ENCODE data around the gene MEF2B.

Gene MEF2B

DNA sequence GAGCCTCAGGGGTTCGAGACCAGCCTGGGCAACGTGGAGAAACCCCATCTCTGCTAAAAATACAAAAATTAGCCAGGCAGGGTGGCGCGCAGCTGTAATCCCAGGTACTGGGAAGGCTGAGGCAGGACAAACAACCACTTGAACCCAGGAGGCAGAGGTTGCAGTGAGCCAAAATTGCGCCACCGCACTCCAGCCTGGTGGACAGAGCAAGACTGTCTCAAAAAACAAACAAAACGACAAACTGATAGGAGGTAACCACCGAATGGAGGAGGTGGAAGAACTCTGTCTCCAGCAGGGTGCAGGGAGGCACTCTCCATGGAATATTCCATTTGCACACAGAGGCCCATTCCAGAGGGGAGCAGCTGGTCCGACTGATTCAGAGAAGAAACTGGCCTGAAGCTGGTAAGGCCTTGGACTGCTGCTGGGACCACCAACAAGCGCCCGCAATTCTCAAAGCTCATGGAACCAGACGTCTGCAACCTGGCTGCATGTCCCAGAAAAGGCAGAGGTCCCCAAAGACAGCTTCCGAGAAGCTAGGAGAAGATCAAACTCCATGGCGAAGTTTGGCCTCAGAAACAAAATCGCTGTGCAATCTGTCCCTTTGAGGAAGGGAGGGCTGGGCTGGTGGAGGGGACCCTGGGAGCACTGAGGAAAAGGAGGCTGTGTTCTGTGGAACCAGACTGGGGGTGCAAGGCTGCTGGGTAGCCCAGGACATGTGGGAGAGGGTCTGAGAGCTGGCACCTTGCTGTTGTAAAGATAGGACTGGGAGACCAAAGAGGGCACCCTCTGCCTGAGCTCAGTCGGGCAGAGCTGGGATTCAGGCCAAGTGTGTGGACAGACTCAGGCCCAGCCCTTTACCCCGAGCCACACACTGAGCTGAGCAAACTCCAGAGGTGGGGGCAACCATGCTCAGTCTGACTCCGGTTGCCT lies 71.1 kb downstream of the MEF2B start:
- H3K9me3 Mint-ChIP-seq: no peaks in the 10 kb centered on the region
- H3K4me1 Mint-ChIP-seq: peaks cover 0 to 3% of the 10 kb centered on the region in 2 donors
- H3K27me3 Mint-ChIP-seq: no peaks in the 10 kb centered on the region
- H3K36me3 Mint-ChIP-seq: peaks cover 12 to 20% of the 10 kb centered on the region in 2 donors
- DNase-seq: no peak
- no peak for ATAC-seq (replicated peaks)
- no peak overlapping the region for H3K27ac Mint-ChIP-seq
- no peak overlapping the region for H3K4me3 Mint-ChIP-seq

DNA sequence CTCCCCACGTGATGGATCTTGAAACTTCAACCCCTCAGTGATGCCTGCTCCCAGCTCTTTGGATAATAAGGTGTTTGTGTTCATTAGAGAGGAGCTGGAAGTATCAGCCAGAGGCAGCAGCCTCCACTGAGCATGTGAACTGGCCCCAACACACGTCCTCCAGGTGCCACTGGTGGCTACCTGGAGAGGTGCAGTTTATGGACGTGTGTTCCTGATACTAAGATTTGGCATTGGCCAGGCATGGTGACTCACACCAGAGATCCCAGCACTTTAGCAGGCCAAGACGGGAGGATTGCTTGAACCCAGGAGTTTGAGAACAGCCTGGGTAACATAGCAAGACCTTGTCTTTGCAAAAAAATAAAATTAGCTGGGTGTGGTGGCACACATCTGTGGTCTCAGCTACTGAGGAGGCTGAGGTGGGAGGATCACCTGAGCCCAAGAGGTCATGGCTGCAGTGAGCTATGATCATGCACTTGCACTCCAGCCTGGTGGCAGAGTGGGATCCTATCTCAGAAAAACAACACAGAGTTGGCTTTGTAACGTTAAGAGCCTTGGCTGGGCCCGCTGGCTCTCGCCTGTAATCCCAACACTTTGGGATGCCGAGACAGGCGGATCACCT lies 71.9 kb downstream of the MEF2B start:
- peaks cover 0 to 3% of the 10 kb centered on the region in 2 donors for H3K4me1 Mint-ChIP-seq
- no peak overlapping the region for H3K27ac Mint-ChIP-seq
- no peak for ATAC-seq (replicated peaks)
- H3K9me3 Mint-ChIP-seq: no peaks in the 10 kb centered on the region
- no peak for DNase-seq
- H3K27me3 Mint-ChIP-seq: no peaks in the 10 kb centered on the region
- H3K36me3 Mint-ChIP-seq: peaks cover 12 to 20% of the 10 kb centered on the region in 2 donors
- no peak overlapping the region for H3K4me3 Mint-ChIP-seq

DNA sequence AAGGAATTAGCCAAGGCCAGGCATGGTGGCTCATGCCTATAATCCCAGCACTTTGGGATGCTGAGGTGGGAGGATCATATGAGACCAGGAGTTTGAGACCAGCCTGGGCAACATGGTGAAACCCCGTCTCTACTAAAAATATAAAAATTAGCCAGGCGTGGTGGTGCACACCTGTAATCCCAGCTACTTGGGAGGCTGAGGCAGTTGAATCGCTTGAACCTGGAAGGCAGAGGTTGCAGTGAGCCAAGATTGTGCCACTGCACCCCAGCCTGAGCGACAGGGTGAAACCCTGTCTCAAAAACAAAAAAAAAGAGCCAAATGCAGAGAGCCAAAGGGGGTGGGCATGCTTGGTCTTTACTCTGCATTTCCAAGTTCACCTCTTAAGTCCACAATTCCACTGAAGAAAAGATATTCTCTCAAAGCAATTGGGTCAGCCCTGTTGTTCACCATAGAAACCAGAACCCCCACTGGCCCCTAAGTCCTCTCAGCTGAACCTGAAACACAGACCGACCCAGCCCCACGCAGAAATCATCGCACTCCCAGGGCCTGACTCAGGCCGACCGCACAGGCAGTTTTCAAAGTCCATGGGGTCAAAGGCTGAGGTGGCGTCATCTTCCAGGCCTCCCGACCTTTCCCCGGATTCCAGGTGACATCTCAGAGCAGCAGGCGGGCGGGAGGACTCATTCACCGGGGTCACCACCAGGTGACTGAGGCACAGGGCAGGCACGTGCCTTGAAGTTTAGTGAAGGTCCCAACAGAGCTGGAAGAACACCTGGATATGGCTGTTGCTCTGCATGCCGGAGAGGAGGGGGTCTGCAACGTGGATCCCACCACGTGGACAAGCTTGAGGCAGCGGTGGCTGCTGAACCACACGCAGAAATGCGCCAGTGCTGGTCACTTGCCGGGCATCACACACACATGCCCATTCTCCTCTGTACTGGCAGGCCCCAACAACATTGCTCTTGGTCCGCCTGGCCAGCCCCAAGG lies 73.1 kb downstream of the MEF2B start:
- H3K4me1 Mint-ChIP-seq: peaks cover 0 to 6% of the 10 kb centered on the region in 2 donors
- H3K9me3 Mint-ChIP-seq: no peaks in the 10 kb centered on the region
- H3K27me3 Mint-ChIP-seq: no peaks in the 10 kb centered on the region
- H3K4me3 Mint-ChIP-seq: no peak overlapping the region
- peak overlapping the region; percentile 20 for H3K27ac Mint-ChIP-seq
- ATAC-seq (replicated peaks) (no peak), DNase-seq (no peak)
- peaks cover 12 to 20% of the 10 kb centered on the region in 2 donors for H3K36me3 Mint-ChIP-seq

DNA sequence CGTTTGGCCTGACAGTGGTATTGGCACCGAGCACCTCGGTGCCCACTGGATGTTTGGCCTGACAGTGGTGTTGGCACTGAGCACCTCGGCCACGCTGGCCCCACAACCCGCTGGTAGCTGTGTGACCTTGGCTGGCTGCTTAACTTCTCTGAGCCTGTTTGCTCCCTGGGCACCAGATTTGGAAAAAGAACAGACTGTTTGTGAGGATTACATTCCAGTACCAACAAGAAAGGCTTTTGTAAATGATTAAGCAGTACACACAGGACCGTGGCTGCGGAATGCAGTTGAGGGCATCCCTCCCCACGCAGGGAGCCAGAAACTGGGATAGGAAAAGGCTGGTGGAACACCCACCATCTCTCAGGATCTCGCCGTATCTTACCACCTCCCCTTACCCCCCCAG lies 74.4 kb downstream of the MEF2B start:
- Mint-ChIP-seq H3K9me3 (no peaks in the 10 kb centered on the region), H3K27ac (no peak overlapping the region), H3K36me3 (peaks cover 12 to 15% of the 10 kb centered on the region in 2 donors), H3K27me3 (no peaks in the 10 kb centered on the region), H3K4me1 (peaks cover 0 to 6% of the 10 kb centered on the region in 2 donors), H3K4me3 (no peak overlapping the region)
- DNase-seq (no peak), ATAC-seq (replicated peaks) (no peak)
